HepG2 (cell line): Measurements from ENCODE around the gene SDK2. TPM values are rescaled to one million over a fixed set of nuclear protein-coding genes. Genes with fewer than 3 reads are reported as not detected.

Source experiments
- ARID5B ChIP-seq: IDR thresholded peaks from 2 replicates; pipeline ENCODE4 v1.4.0; 2020; ENCODE audit warnings: mild to moderate bottlenecking, missing genetic modification reagents
- ATRX ChIP-seq: sonication (generic); formaldehyde crosslinking; IDR thresholded peaks from 2 replicates; pipeline ENCODE4 v1.4.0; 2020; ENCODE audit warnings: missing genetic modification reagents, borderline replicate concordance
- FOXA1 ChIP-seq, 2 experiments: fragments of 450-650 bp in 1 of 2; sonication (generic) in 1 of 2; formaldehyde crosslinking in 1 of 2; IDR thresholded peaks; 2 replicates each; pipeline versions ENCODE4 v1.4.0 to v1.6.1; 2016 to 2020; ENCODE audit warnings: missing genetic modification reagents in 1 of 2
- NFRKB ChIP-seq: fragments of 450-650 bp; IDR thresholded peaks from 2 replicates; pipeline ENCODE4 v1.6.1; 2017
- NR0B2 ChIP-seq: sonication (generic); formaldehyde crosslinking; IDR thresholded peaks from 2 replicates; pipeline ENCODE4 v1.4.0; 2020; ENCODE audit warnings: mild to moderate bottlenecking, missing genetic modification reagents
- RXRA ChIP-seq: sonication (generic); formaldehyde crosslinking; IDR thresholded peaks from 2 replicates; pipeline ENCODE4 v1.5.1; 2020; ENCODE audit warnings: missing genetic modification reagents
- STAT5B ChIP-seq: sonication (generic); formaldehyde crosslinking; IDR thresholded peaks from 2 replicates; pipeline ENCODE4 v1.4.0; 2020; ENCODE audit warnings: missing genetic modification reagents
- THRA ChIP-seq: sonication (generic); formaldehyde crosslinking; IDR thresholded peaks from 2 replicates; pipeline ENCODE4 v1.4.0; 2020; ENCODE audit warnings: missing genetic modification reagents, borderline replicate concordance
- ZBTB1 ChIP-seq: sonication (generic); formaldehyde crosslinking; IDR thresholded peaks from 2 replicates; pipeline ENCODE4 v1.4.0; 2020; ENCODE audit warnings: missing genetic modification reagents, borderline replicate concordance
- ZKSCAN5 ChIP-seq: sonication (generic); formaldehyde crosslinking; IDR thresholded peaks from 2 replicates; pipeline ENCODE4 v1.5.1; 2020; ENCODE audit warnings: mild to moderate bottlenecking, missing genetic modification reagents
- ZNF101 ChIP-seq: sonication (generic); formaldehyde crosslinking; IDR thresholded peaks from 2 replicates; pipeline ENCODE4 v1.4.0; 2020; ENCODE audit warnings: mild to moderate bottlenecking, low read depth, missing genetic modification reagents, borderline replicate concordance
- ZNF251 ChIP-seq: sonication (generic); formaldehyde crosslinking; IDR thresholded peaks from 2 replicates; pipeline ENCODE4 v1.9.0; 2021; ENCODE audit warnings: mild to moderate bottlenecking, missing genetic modification reagents
- ZNF274 ChIP-seq: sonication (generic); formaldehyde crosslinking; IDR thresholded peaks from 2 replicates; pipeline ENCODE4 v1.5.1; 2020; ENCODE audit warnings: mild to moderate bottlenecking, missing genetic modification reagents
- ZNF282 ChIP-seq: fragments of 450-650 bp; IDR thresholded peaks from 2 replicates; pipeline ENCODE4 v1.6.1; 2018; ENCODE audit not compliant: partially characterized antibody
- ZNF468 ChIP-seq: sonication (generic); formaldehyde crosslinking; IDR thresholded peaks from 2 replicates; pipeline ENCODE4 v1.8.0; 2022; ENCODE audit warnings: mild to moderate bottlenecking, moderate library complexity, missing genetic modification reagents
- ZNF543 ChIP-seq: sonication (generic); formaldehyde crosslinking; IDR thresholded peaks from 2 replicates; pipeline ENCODE4 v1.4.0; 2020; ENCODE audit warnings: mild to moderate bottlenecking, missing genetic modification reagents
- ZNF570 ChIP-seq: sonication (generic); formaldehyde crosslinking; IDR thresholded peaks from 2 replicates; pipeline ENCODE4 v1.4.0; 2020; ENCODE audit warnings: mild to moderate bottlenecking, missing genetic modification reagents, borderline replicate concordance
- ZNF619 ChIP-seq: sonication (generic); formaldehyde crosslinking; IDR thresholded peaks from 2 replicates; pipeline ENCODE4 v1.4.0; 2020; ENCODE audit warnings: mild to moderate bottlenecking, missing genetic modification reagents
- ZNF629 ChIP-seq: sonication (generic); formaldehyde crosslinking; conservative IDR thresholded peaks from 2 replicates; pipeline ENCODE4 v1.5.0; 2020; ENCODE audit warnings: missing genetic modification reagents
- ZNF703 ChIP-seq: sonication (generic); formaldehyde crosslinking; IDR thresholded peaks from 2 replicates; pipeline ENCODE4 v1.5.1; 2020; ENCODE audit warnings: missing genetic modification reagents, mild to moderate bottlenecking, moderate library complexity, borderline replicate concordance
- polyA plus RNA-seq, 8 experiments: library from polyadenylated mRNA; depleted of rRNA in 3 of 8; stranded (reverse) in 7 of 8; unstranded in 1 of 8; fragments of >200 nt; fragmentation: Illumina TruSeq in 4 of 8; extraction: Trizol in 4 of 8; gene quantifications; 2 replicates each; pipeline versions ENCODE4 v1.2.1 to v1.2.3, GENCODE V29; 2011 to 2016; ENCODE audit warnings: low read depth in 4 of 8, missing spikeins in 1 of 8, mixed read lengths in 1 of 8; ENCODE audit not compliant: insufficient read depth in 1 of 8
- total RNA-seq, 5 experiments: library from RNA; depleted of rRNA; stranded (reverse); fragments of >200 nt; fragmentation: Illumina TruSeq; extraction: Trizol; gene quantifications; 2 replicates each; pipeline ENCODE4 v1.2.3, GENCODE V29; 2016; ENCODE audit warnings: low read depth in 1 of 5

Gene SDK2
- total and polyA plus RNA-seq, 2 of the 13 experiments (the other 11 are each of a cell fraction or from before 2014, with no cell fraction given) = not detected

- TF ChIP-seq ZNF629 (CRISPR knock-in tag) (0 out of 2 replicates have a peak, but pooled peaks have one; percentile 35), ZNF570 (no peak), ZNF282 (no peak), ZNF468 (CRISPR knock-in tag) (0 out of 2 replicates have a peak, but pooled peaks have one; percentile 21), ZNF543 (CRISPR knock-in tag) (no peak), NR0B2 (CRISPR knock-in tag) (peak; percentile 61; the same call in 1 of the 2 replicates), NFRKB (no peak), ZNF101 (CRISPR knock-in tag) (0 out of 2 replicates have a peak, but pooled peaks have one; percentile 11), ARID5B (CRISPR knock-in tag) (peak; percentile 63; the same call in 1 of the 2 replicates), ZNF274 (CRISPR knock-in tag) (peak; percentile 89), STAT5B (0 out of 2 replicates have a peak, but pooled peaks have one; percentile 13), ZNF251 (CRISPR knock-in tag) (no peak), ZBTB1 (CRISPR knock-in tag) (peak; percentile 43; the same call in 1 of the 2 replicates), ZNF703 (CRISPR knock-in tag) (peak; percentile 84), ATRX (CRISPR knock-in tag) (no peak), FOXA1 (IDR thresholded peaks at IDR 0.05) (no peak), FOXA1 (CRISPR knock-in tag; IDR thresholded peaks at IDR 0.05) (peak; percentile 26; the same call in 1 of the 2 replicates), THRA (peak; percentile 61; the same call in 1 of the 2 replicates), ZKSCAN5 (CRISPR knock-in tag) (no peak), ZNF619 (CRISPR knock-in tag) (peak; percentile 39; the same call in 1 of the 2 replicates), RXRA (peak; percentile 61; the same call in 1 of the 2 replicates)
Measured at GRCh38 chr17:73311781-73312641, 332.2 kb downstream of the SDK2 start, which contains the start of gene CDC42EP4 (continued).
